Kidney (tissue), 14 donors: ENCODE measurements around the gene NME7. TPM values are rescaled to one million over a fixed set of nuclear protein-coding genes. Genes with fewer than 3 reads are reported as not detected.

Source experiments
- DNase-seq, 5 donors: peaks; one replicate each; pipeline ENCODE4 v3.0.0-alpha.2; 2013 to 2020
- FAIRE-seq: peaks from 2 replicates; lab custom pipeline; 2012; peaks lifted over from hg19 to GRCh38; lab: Jason Lieb, UNC
- H3K27ac ChIP-seq, 2 donors: one replicate each; pipeline ENCODE4 v1.7.0; 2013; ENCODE audit warnings: low read depth in 2 of 2, low read length in 2 of 2, inconsistent platforms in 1 of 2
- H3K27me3 ChIP-seq: one replicate; pipeline ENCODE4 v1.7.1; 2013; ENCODE audit warnings: low read length, inconsistent platforms; ENCODE audit not compliant: control insufficient read depth, insufficient read depth
- H3K36me3 ChIP-seq, 3 donors: one replicate each; pipeline versions ENCODE4 v1.7.0 to v1.7.1; 2013; ENCODE audit warnings: low read length in 3 of 3, control low read depth in 1 of 3, inconsistent platforms in 1 of 3; ENCODE audit not compliant: insufficient read depth in 3 of 3, control insufficient read depth in 2 of 3
- H3K4me1 ChIP-seq, 3 donors: one replicate each; pipeline versions ENCODE4 v1.7.0 to v1.7.1; 2013; ENCODE audit warnings: low read length in 3 of 3, inconsistent platforms in 1 of 3, low read depth in 1 of 3; ENCODE audit not compliant: control insufficient read depth in 2 of 3, insufficient read depth in 2 of 3
- H3K4me3 ChIP-seq, 3 donors: one replicate each; pipeline versions ENCODE4 v1.7.0 to v1.8.1; 2013; ENCODE audit warnings: low read length in 3 of 3, control low read depth in 1 of 3, inconsistent platforms in 1 of 3
- H3K9ac ChIP-seq, 3 donors: one replicate each; pipeline versions ENCODE4 v1.7.0 to v1.7.1; 2013; ENCODE audit warnings: low read length in 3 of 3, control low read depth in 1 of 3, inconsistent platforms in 1 of 3
- H3K9me3 ChIP-seq, 3 donors: one replicate each; pipeline versions ENCODE4 v1.7.0 to v1.7.1; 2013; ENCODE audit warnings: low read length in 3 of 3, control low read depth in 1 of 3, inconsistent platforms in 1 of 3; ENCODE audit not compliant: control insufficient read depth in 2 of 3, insufficient read depth in 1 of 3
- CTCF ChIP-seq: IDR thresholded peaks from 3 replicates; pipeline ENCODE4 v1.5.1; 2012; ENCODE audit warnings: mild to moderate bottlenecking, moderate library complexity, borderline replicate concordance; ENCODE audit not compliant: insufficient read depth; ENCODE audit errors: extremely low read depth
- intact Hi-C: fragments of 100-400 bp; cut with DNase I; formaldehyde crosslinking; loops from one replicate; pipeline ENCODE4 v1.11.1; 2022
- polyA plus RNA-seq: library from polyadenylated mRNA; stranded (reverse); fragments of 350-450 nt; fragmentation: Illumina TruSeq; extraction: RNeasy Lipid Tissue Mini Kit (QIAGEN cat#74804); gene quantifications from one replicate; pipeline ENCODE4 v1.2.3, GENCODE V29; 2014; ENCODE audit warnings: low read depth, low replicate concordance; ENCODE audit not compliant: insufficient read depth
- total RNA-seq: library from RNA; stranded (reverse); fragmentation: NEBNext Ultra II Directional; extraction: Animal tissue kit (Norgen Biotek cat#: 25700); gene quantifications from one replicate; pipeline ENCODE4 v1.2.1, GENCODE V29; 2021
- donor health status: control.
- donor health status: control.
- donor health status: control.
- donor health status: control.
- donor health status: control.
- donor health status: DM: yes; HTN: yes; CAD: no.
- donor health status: Normal renal cell carcinoma (clear cell type).

The NME7 gene
- total and polyA plus RNA-seq, 2 donors from 2014 or later, result 13.7 to 31.9 TPM

- DNase-seq, result no peak
- Histone ChIP-seq H3K27ac (no peak overlapping the region), H3K36me3 (no peaks in the 10 kb centered on the region), H3K4me1 (no peaks in the 10 kb centered on the region), H3K27me3 (no peaks in the 10 kb centered on the region), H3K9ac (no peak overlapping the region), H3K9me3 (no peaks in the 10 kb centered on the region), H3K4me3 (no peak overlapping the region)
- intact Hi-C loops, result no loop called here
- no peak for FAIRE-seq
- TF ChIP-seq CTCF, result no peak
Measured at GRCh38 chr1:169325117-169325516, 42.5 kb downstream of the NME7 start.

GRCh38 chr1:169322138-169322537, 45.5 kb downstream of the NME7 start:
- no peak for TF ChIP-seq CTCF
- FAIRE-seq, result no peak
- intact Hi-C loops, result no loop called here
- DNase-seq, result no peak
- Histone ChIP-seq H3K9me3 (no peaks in the 10 kb centered on the region), H3K27me3 (no peaks in the 10 kb centered on the region), H3K4me3 (no peak overlapping the region), H3K9ac (no peak overlapping the region), H3K36me3 (no peaks in the 10 kb centered on the region), H3K27ac (no peak overlapping the region), H3K4me1 (no peaks in the 10 kb centered on the region)

- H3K27me3 ChIP-seq, result no peaks in the 10 kb centered on the region
- H3K27ac ChIP-seq, result no peak overlapping the region
- no peaks in the 10 kb centered on the region for H3K36me3 ChIP-seq
- FAIRE-seq (no peak), DNase-seq (no peak)
- no peak overlapping the region for H3K9ac ChIP-seq
- no peak overlapping the region for H3K4me3 ChIP-seq
- H3K9me3 ChIP-seq, result no peaks in the 10 kb centered on the region
- TF ChIP-seq CTCF, result no peak
- no peaks in the 10 kb centered on the region for H3K4me1 ChIP-seq
- intact Hi-C loops, result no loop called here
Measured at GRCh38 chr1:169321539-169321938, 46.1 kb downstream of the NME7 start.
